ENCODE results near the gene HSPH1.
"Not testable (repeated sequence)": the region's sequence is repeated elsewhere in the genome, so short reads cannot be mapped to it uniquely, and the experiment has no call there.

GRCh38 chr13:31177813-31178495, 16.2 kb upstream of the HSPH1 start:
- not testable (repeated sequence) for TF ChIP-seq CTCF (conservative IDR thresholded peaks at IDR 0.05; ENCODE audit: low read depth, low read length); EZH2 (IDR thresholded peaks at IDR 0.05; ENCODE audit: borderline replicate concordance, low read depth, low read length, poor library complexity, severe bottlenecking)
